Stimulated activated CD8-positive, alpha-beta memory T cell treated with anti-CD3 and anti-CD28 coated beads, Interleukin-15, amount 100 ng/mL, for 48 hours (primary cell): ENCODE results near the gene FLAD1.
A peak's percentile ranks its signal among the peaks of the same experiment; 100 is the strongest.
"Not testable (repeated sequence)": the region's sequence is repeated elsewhere in the genome, so short reads cannot be mapped to it uniquely, and the experiment has no call there.

ENCODE experiments used
- DNase-seq, 2 donors: peaks; one replicate each; pipeline ENCODE4 v3.0.0-alpha.2; 2020; ENCODE audit warnings: low read depth in 2 of 2

FLAD1 gene

GRCh38 chr1:154969246-154969645, 13.9 kb upstream of the FLAD1 start:
- DNase-seq, result no peak

- no peak for DNase-seq
Measured at GRCh38 chr1:154969860-154970452, 13.2 kb upstream of the FLAD1 start.

- no peak for DNase-seq
Measured at GRCh38 chr1:154970631-154971340, 12.4 kb upstream of the FLAD1 start, which contains the start of gene SHC1. Gene SHC1, minus strand, starts transcription at chr1:154970747. Its CDS starts 221 bp downstream, at chr1:154970526.

- no peak for DNase-seq
Measured at GRCh38 chr1:154971341-154971998, 11.7 kb upstream of the FLAD1 start.

- no peak for DNase-seq
Measured at GRCh38 chr1:154972213-154972516, 11.0 kb upstream of the FLAD1 start.

GRCh38 chr1:154972517-154973343, 10.4 kb upstream of the FLAD1 start:
- no peak for DNase-seq

- peak; percentile 86 to 90 for DNase-seq
Measured at GRCh38 chr1:154973344-154974101, 9.6 kb upstream of the FLAD1 start.

- DNase-seq, result peak; percentile 90 to 92
Measured at GRCh38 chr1:154974102-154974807, 8.9 kb upstream of the FLAD1 start, which contains the start of gene CKS1B. Gene CKS1B, plus strand, starts transcription at chr1:154974681. Its CDS starts 65 bp downstream, at chr1:154974746.

GRCh38 chr1:154974808-154975408, 8.2 kb upstream of the FLAD1 start:
- DNase-seq, result peak; percentile 90 to 91

GRCh38 chr1:154975409-154976059, 7.6 kb upstream of the FLAD1 start:
- DNase-seq, result peak; percentile 61 to 70

GRCh38 chr1:154977762-154978161, 5.4 kb upstream of the FLAD1 start:
- DNase-seq, result not testable (repeated sequence)

- DNase-seq, result no peak
Measured at GRCh38 chr1:154978360-154978759, 4.8 kb upstream of the FLAD1 start.

GRCh38 chr1:154982341-154982740, 803 bp upstream of the FLAD1 start:
- no peak for DNase-seq

- DNase-seq, result no peak
Measured at GRCh38 chr1:154983776-154984466, 777 bp downstream of the FLAD1 start.

GRCh38 chr1:154986736-154987135, 3.6 kb downstream of the FLAD1 start:
- DNase-seq, result not testable (repeated sequence)

GRCh38 chr1:154987326-154987725, 4.2 kb downstream of the FLAD1 start:
- DNase-seq, result no peak

GRCh38 chr1:154988058-154988954, 5.2 kb downstream of the FLAD1 start:
- no peak for DNase-seq
